Head of caudate nucleus (tissue), 42 donors: ENCODE data around the gene HNRNPA3.
"Not testable (repeated sequence)": the region's sequence is repeated elsewhere in the genome, so short reads cannot be mapped to it uniquely, and the experiment has no call there.

Experiments
- DNase-seq, 42 donors: peaks; one replicate each; pipeline versions ENCODE4 v3.0.0 to v3.0.0-alpha.2; 2020 to 2021; ENCODE audit warnings: mixed read lengths in 7 of 42
- intact Hi-C: fragments of 100-400 bp; cut with DNase I; formaldehyde crosslinking; loops from one replicate; pipeline ENCODE4 v1.15.0; 2022

The HNRNPA3 gene

DNA sequence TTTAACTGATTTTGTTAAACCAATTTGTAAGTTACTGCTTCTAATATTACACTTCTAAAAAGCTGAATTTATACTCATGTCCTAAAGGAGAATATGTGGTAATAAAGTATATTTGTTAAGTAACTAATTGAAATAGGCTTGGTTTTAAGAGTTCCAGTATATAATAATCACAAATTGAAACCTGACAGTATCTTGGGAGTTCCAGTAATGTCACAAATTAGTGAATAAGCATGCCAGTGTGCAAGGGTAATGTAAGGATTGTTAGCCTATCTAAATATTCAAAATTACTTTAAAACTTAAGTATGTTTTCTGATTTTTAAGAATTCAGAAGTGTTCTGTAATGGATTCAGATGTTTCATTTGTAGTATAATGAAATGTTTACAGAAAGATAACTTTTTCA lies 10.8 kb downstream of the HNRNPA3 start:
- intact Hi-C loops, DNase-seq: not testable (repeated sequence)

DNA sequence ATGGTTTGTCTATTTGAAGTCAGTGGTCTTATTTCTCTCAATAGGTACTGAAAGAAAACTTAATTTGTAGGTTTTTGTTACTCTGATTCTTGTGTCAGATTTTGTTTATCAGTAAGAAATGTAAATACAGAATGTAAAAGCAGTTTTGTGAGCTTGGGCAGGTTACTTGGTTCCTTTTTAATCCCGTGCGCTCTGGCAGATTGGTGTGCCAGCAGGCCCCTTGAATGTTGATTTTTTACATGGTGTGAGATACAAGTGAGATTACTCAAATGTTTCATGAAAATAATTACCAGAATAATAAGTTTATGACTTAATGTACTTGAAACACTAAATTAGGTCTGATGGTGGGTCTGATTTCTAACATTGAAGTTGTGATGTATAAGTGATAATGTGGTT lies 13.4 kb downstream of the HNRNPA3 start:
- no peak for DNase-seq
- intact Hi-C loops: no loop called here

DNA sequence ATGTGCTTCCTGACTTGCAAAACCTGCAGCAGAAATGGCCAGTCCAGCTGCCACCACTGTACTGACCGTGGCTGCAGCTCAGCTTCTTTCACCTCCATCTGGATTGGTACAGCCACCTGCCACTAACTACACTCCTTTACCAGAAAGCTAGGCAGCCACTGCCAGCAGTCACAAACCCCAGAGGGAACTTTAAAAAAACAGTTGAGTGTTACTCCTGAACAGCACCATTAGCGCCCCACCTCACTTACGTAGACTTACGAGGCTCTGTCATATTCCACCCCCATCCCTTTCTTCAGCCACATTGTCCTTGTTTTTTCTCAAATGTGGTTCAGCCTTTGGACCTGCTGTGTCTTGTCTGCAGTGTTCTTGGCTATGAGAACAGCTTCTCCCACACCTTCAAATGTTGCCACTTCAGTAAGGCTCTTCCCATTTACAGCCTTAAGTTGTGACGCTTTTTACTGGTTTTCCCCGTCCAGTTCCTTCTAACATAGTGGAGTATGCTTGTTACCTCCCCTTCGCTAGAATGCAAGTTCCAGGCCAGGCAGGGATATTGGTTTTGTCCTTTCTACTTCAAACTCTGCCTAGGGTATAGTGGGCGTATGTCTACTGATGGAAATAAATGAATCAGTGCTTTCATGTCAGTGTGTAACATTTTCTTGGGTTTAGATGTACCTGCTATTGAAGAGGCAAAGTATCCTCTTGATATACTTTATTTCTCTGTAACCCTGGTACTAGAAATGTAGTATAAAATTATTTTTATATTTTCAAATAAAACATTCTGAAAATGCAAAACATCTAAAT lies 17.0 kb downstream of the HNRNPA3 start:
- intact Hi-C loops: no loop called here
- no peak for DNase-seq

DNA sequence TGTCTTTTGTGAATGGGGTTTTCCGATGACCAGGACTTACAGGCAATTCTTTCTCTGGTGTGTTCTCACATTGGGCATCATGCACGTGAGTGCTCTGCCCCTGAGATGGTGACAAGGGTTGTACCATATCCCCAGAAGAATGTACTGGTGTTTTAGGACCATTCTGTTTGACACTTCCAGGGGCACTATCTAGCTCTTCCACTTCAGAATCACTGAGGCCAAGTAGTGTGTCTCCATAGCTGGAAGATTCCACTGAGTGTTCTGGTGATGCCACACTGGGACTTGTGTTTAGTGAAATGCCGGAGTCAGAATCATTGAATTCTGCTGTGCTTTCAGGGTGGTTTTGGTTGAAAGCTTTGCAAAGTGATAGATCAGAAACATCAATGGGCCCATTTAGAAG lies 18.7 kb downstream of the HNRNPA3 start:
- intact Hi-C loops: no loop called here
- DNase-seq: no peak

GRCh38 chr2:177232098-177232704 lies 19.6 kb downstream of the HNRNPA3 start:
- intact Hi-C loops: no loop called here
- DNase-seq: no peak

DNA sequence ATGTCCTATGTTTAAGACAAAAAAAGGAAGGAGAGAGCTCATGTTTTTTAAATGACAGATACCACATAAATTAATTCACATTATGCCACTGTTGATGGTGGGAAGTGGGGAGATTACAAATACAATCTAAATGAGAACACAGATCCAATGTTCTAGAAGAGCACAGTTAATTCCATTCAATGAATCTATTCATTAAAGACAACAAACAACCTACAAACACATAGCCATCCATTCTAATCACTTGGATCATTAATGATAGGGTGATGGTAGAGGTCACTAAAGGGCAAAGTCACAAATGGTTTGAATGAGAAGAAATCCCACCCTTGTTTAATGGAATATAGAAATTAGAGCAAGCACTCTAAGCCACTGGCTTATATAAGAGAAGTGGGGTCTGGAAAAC lies 21.7 kb downstream of the HNRNPA3 start:
- no peak for DNase-seq
- intact Hi-C loops: no loop called here

- intact Hi-C loops: no loop called here
Observed at GRCh38 chr2:177235855-177236437, 23.4 kb downstream of the HNRNPA3 start.

GRCh38 chr2:177237932-177238331 lies 25.3 kb downstream of the HNRNPA3 start:
- DNase-seq: no peak
- intact Hi-C loops: no loop called here

More at GRCh38 chr2:177235855-177236437, 23.4 kb downstream of the HNRNPA3 start:
- DNase-seq: no peak

- intact Hi-C loops: no loop called here
- no peak for DNase-seq
Observed at GRCh38 chr2:177239053-177239452, 26.5 kb downstream of the HNRNPA3 start.

- intact Hi-C loops: no loop called here
- DNase-seq: peak in 34 of 42 donors; percentile 20 to 88 (median 55)
Observed at GRCh38 chr2:177239932-177240630, 27.5 kb downstream of the HNRNPA3 start.

GRCh38 chr2:177241711-177242120 lies 29.1 kb downstream of the HNRNPA3 start:
- no peak for DNase-seq
- intact Hi-C loops: no loop called here

- DNase-seq: no peak
Observed at GRCh38 chr2:177242121-177242987, 29.8 kb downstream of the HNRNPA3 start.

DNA sequence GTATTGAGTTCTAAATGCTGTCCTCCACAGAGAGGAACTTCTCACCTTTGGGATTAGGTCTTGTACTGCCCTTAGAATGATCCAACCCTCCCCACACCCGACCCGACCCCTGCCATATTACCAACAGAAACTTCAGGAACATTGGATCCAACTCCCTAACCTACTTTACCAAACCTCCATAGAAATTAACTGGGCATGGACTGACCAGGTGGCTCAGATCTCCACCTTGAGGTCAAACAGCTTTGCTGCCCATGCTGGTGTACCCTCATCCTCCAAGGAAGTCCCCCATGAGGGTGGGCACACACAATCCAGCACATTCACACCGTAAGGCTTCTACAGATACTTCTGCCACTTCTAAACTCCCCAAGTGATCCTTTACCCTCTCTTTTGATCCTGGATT lies 30.5 kb downstream of the HNRNPA3 start:
- DNase-seq: no peak
- intact Hi-C loops: no loop called here

More at GRCh38 chr2:177242121-177242987, 29.8 kb downstream of the HNRNPA3 start:
- intact Hi-C loops: no loop called here

- intact Hi-C loops: no loop called here
- no peak for DNase-seq
Observed at GRCh38 chr2:177243476-177243875, 30.9 kb downstream of the HNRNPA3 start.

DNA sequence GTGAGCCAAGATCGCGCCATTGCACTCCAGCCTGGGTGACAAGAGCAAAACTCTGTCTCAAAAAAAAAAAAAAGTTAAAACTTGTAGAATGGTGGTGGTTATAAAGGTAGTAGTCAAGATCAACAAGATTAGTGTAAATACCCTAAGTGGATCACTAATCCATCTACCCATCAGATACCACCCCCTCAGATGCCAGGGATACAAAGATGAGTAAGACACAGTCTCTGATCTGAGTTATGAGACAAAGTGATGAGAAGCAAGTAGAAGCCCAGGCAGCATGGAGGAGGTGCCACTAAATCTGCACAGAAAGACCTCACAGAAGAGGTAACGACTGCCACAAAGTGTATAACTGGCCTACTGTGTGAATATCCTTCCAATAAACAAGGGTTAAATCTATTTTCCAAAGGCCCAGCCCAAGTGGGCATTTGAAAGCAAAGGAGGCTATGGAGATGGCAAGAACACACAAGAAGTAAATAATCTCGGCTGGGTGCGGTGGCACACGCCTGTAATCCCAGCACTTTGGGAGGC lies 31.7 kb downstream of the HNRNPA3 start:
- no peak for DNase-seq
- intact Hi-C loops: no loop called here

DNA sequence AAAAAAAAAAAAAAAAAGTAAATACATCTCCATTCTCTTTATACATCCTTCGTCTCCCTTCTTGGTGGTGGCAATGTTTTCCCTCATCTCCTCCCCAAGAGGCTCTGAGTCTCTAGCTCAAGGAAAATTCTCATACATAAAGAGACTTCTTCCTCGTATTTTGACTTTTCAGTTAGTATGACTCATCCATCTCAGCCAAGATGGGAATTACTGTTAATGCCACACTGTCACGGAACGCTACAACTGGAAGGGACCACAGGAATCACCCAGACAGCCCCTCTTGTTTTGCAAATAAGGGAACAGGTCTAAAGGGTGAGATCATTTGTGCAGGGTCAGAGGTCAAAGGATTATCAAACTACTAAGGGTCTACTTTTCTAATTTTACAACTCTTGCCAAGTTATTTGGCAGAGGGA lies 32.4 kb downstream of the HNRNPA3 start:
- intact Hi-C loops: no loop called here
- peak in 1 of 42 donors; percentile 18 for DNase-seq

GRCh38 chr2:177246000-177246399 lies 33.4 kb downstream of the HNRNPA3 start:
- DNase-seq: no peak
- intact Hi-C loops: no loop called here

DNA sequence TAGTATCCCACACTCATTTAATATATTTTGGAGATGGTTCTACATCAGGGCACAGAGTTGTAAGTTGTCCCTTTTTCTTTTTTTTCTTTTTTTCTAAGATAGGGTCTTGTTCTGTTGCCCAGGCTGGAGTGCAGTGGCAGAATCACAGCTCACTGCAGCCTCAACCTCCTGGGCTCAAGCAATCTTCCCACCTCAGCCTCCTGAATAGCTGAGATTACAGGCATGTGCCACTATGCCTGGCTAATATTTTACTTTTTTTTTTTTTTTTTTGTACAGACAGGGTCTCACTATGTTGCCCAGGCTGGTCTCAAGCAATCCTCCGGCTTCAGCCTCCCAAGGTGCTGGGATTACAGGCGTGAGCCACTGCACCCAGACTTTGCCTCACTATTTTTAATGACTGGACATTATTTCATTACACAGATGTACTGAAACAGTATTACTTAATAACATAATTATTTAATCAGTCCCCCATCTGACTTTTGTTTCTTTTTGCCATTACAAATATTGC lies 34.0 kb downstream of the HNRNPA3 start:
- intact Hi-C loops, DNase-seq: not testable (repeated sequence)
